Right atrium auricular region (tissue), 2 donors: ENCODE results near the gene HS1BP3. TPM values are rescaled to one million over a fixed set of nuclear protein-coding genes. Genes with fewer than 3 reads are reported as not detected.

Source experiments
- DNase-seq: peaks from one replicate; pipeline ENCODE4 v3.0.0-alpha.2; 2019; ENCODE audit warnings: low spot score
- H3K27ac ChIP-seq, 2 donors: fragments of 200-600 bp; sonication (generic); 1 replicate in 1 of 2; 2 replicates in 1 of 2; pipeline ENCODE4 v1.5.1; 2016 to 2019
- H3K27me3 ChIP-seq, 2 donors: fragments of 200-600 bp; sonication (generic); one replicate each; pipeline versions ENCODE4 v1.5.1 to v1.6.0; 2017 to 2019
- H3K36me3 ChIP-seq: fragments of 200-600 bp; sonication (generic); one replicate; pipeline ENCODE4 v1.5.1; 2016
- H3K4me1 ChIP-seq, 2 donors: fragments of 200-600 bp; sonication (generic); one replicate each; pipeline versions ENCODE4 v1.5.1 to v1.6.0; 2017 to 2019
- H3K4me3 ChIP-seq, 2 donors: fragments of 200-600 bp; sonication (generic); 1 replicate in 1 of 2; 2 replicates in 1 of 2; pipeline ENCODE4 v1.5.1; 2017 to 2019; ENCODE audit warnings: mild to moderate bottlenecking in 1 of 2, moderate library complexity in 1 of 2
- H3K9me3 ChIP-seq, 2 donors: fragments of 200-600 bp; sonication (generic); one replicate each; pipeline ENCODE4 v1.5.1; 2019
- CTCF ChIP-seq, 2 donors: fragments of 200-600 bp; sonication (generic); IDR thresholded peaks; one replicate each; pipeline ENCODE4 v1.5.1; 2019; ENCODE audit warnings: antibody characterized with exemption in 2 of 2
- total RNA-seq, 2 donors: library from RNA; depleted of rRNA; stranded (reverse); fragments of >200 nt; gene quantifications; one replicate each; pipeline ENCODE4 v1.1.0, GENCODE V29; 2016

The HS1BP3 gene
- total RNA-seq, 2 donors from 2014 or later = 19.5 to 26.0 TPM

- H3K36me3 ChIP-seq = peaks cover 60% of the 10 kb centered on the region
- no peak for DNase-seq
- no peak overlapping the region for H3K4me3 ChIP-seq
- H3K27me3 ChIP-seq = no peaks in the 10 kb centered on the region
- H3K27ac ChIP-seq = no peak overlapping the region
- TF ChIP-seq CTCF (IDR thresholded peaks at IDR 0.05) = no peak
- no peaks in the 10 kb centered on the region for H3K9me3 ChIP-seq
- H3K4me1 ChIP-seq = peaks cover 0 to 44% of the 10 kb centered on the region in 2 donors
These were observed 7.1 kb downstream of the HS1BP3 start for GRCh38 chr2:20643826-20644225.

DNA sequence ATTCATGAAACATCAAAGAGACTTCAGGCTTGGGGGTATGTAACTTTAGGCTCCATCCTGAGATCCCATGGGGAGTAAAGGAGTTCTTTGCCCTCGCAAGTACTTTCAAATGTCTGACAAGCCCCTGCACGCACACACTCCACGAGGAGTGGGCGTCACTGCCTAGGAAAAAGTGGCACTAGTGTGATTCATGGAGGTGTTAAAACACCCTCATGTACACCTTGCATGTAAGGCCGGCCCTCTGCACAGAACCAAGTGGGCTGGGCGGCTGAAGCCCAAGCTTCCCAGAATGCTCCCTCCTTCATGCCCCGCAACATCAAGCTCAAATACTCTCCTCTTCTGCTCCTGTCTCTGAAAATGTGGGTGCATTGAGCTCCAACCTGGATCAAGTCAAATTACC is 7.8 kb downstream of the HS1BP3 start:
- H3K4me3 ChIP-seq = no peak overlapping the region
- no peak overlapping the region for H3K27ac ChIP-seq
- H3K36me3 ChIP-seq = peaks cover 62% of the 10 kb centered on the region
- H3K4me1 ChIP-seq = peaks cover 0 to 44% of the 10 kb centered on the region in 2 donors
- no peak for DNase-seq
- TF ChIP-seq CTCF (IDR thresholded peaks at IDR 0.05) = no peak
- no peaks in the 10 kb centered on the region for H3K9me3 ChIP-seq
- no peaks in the 10 kb centered on the region for H3K27me3 ChIP-seq

- no peak overlapping the region for H3K4me3 ChIP-seq
These were observed 8.6 kb downstream of the HS1BP3 start for GRCh38 chr2:20642055-20642971.

GRCh38 chr2:20641123-20641985 is 9.5 kb downstream of the HS1BP3 start:
- TF ChIP-seq CTCF (IDR thresholded peaks at IDR 0.05) = no peak
- H3K4me3 ChIP-seq = peak overlapping the region; percentile 32 to 41
- H3K36me3 ChIP-seq = peaks cover 64% of the 10 kb centered on the region
- no peaks in the 10 kb centered on the region for H3K27me3 ChIP-seq
- no peaks in the 10 kb centered on the region for H3K9me3 ChIP-seq
- DNase-seq = peak; percentile 79
- H3K4me1 ChIP-seq = peaks cover 0 to 52% of the 10 kb centered on the region in 2 donors
- peak overlapping the region; percentile 87 to 91 for H3K27ac ChIP-seq

More at GRCh38 chr2:20642055-20642971, 8.6 kb downstream of the HS1BP3 start:
- peak overlapping the region; percentile 87 to 91 for H3K27ac ChIP-seq
- peaks cover 64% of the 10 kb centered on the region for H3K36me3 ChIP-seq
- TF ChIP-seq CTCF (IDR thresholded peaks at IDR 0.05) = peak; percentile 89 to 98
- no peaks in the 10 kb centered on the region for H3K9me3 ChIP-seq
- peaks cover 0 to 44% of the 10 kb centered on the region in 2 donors for H3K4me1 ChIP-seq
- peak; percentile 88 for DNase-seq
- H3K27me3 ChIP-seq = no peaks in the 10 kb centered on the region

- no peak for TF ChIP-seq CTCF (IDR thresholded peaks at IDR 0.05)
- Histone ChIP-seq H3K9me3 (no peaks in the 10 kb centered on the region), H3K27me3 (no peaks in the 10 kb centered on the region), H3K27ac (peak overlapping the region; percentile 87 to 91), H3K4me1 (peaks cover 0 to 60% of the 10 kb centered on the region in 2 donors), H3K4me3 (peak overlapping the region; percentile 32 to 41), H3K36me3 (peaks cover 61% of the 10 kb centered on the region)
- no peak for DNase-seq
These were observed 10.3 kb downstream of the HS1BP3 start for GRCh38 chr2:20640411-20641122.
